ENCODE data around the gene ZNF441. TPM values are rescaled to one million over a fixed set of nuclear protein-coding genes. Genes with fewer than 3 reads are reported as not detected.
A peak's percentile ranks its signal among the peaks of the same experiment; 100 is the strongest.

ZNF441 gene
- total and polyA plus RNA-seq, 2 of the 13 experiments (the other 11 are each of a cell fraction or from before 2014, with no cell fraction given), result 2.8 to 10.0 TPM

DNA sequence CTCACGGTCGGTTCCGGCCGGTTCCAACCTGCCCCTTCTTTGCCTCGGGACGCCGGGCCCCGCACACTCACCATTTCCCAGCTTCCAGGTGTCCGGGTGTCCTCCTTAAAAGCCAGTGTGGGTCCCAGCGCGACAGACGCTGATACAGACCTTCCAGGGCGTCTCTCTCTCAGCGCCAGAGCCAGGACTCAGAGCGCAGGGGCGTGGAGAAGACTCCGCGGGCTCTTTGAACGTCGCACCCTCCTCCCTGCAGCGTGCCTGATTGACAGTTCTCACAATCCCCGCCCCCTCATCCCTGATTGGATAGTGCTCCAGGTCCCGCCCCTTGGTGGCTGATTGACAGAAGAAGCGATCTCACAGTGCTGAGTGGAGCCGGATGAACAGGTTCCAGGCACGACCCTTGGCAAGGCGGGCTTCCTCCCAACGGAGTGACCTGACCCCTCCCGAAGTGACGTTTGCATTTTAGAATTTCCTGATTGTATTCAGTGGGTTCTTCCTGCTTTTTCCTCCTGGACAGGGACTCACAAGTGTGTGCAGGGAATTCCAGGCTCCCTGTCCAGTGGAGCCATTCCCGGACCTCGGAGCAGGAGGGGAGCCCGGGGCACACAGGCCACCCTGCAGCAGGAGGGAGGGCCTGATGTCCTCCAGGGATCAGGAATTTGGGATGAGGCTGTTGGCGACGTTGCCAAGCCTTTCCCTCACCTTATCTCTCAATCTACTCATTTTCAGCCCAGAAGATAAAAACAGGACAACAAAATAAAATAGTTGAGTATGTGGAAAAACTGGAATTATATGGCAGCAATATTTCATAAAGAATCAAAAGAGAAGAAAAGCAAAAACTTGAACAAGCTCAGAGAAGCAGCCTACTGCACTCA, 27.8 kb upstream of the ZNF441 start, which contains the start of gene ZNF823 (continued):
- TF ChIP-seq SMAD3 (CRISPR knock-in tag; IDR thresholded peaks at IDR 0.05) (0 out of 2 replicates have a peak, but pooled peaks have one; percentile 35), KDM5B (CRISPR knock-in tag; IDR thresholded peaks at IDR 0.05; ENCODE audit: borderline replicate concordance) (peak; percentile 47; the same call in 1 of the 2 replicates), KAT8 (CRISPR knock-in tag; IDR thresholded peaks at IDR 0.05) (peak; percentile 91), ARNT2 (CRISPR knock-in tag; IDR thresholded peaks at IDR 0.05; ENCODE audit: low read depth) (peak; percentile 14; the same call in 1 of the 2 replicates), YY1 (IDR thresholded peaks at IDR 0.05; ENCODE audit: insufficient read depth, insufficient replicate concordance, low read depth, low read length) (peak; percentile 38), ZFY (CRISPR knock-in tag; IDR thresholded peaks at IDR 0.05) (peak; percentile 75), ESRRA (CRISPR knock-in tag; IDR thresholded peaks at IDR 0.05; ENCODE audit: low read depth) (no peak), LCORL (IDR thresholded peaks at IDR 0.05) (no peak), LCORL (CRISPR knock-in tag; IDR thresholded peaks at IDR 0.05) (peak; percentile 80; the same call in 1 of the 2 replicates), JUN (CRISPR knock-in tag; IDR thresholded peaks at IDR 0.05) (peak; percentile 47; the same call in 1 of the 2 replicates), NFYB (CRISPR knock-in tag; IDR thresholded peaks at IDR 0.05) (peak; percentile 99), GATAD2A (CRISPR knock-in tag; IDR thresholded peaks at IDR 0.05) (peak; percentile 31; the same call in 1 of the 2 replicates), CREM (IDR thresholded peaks at IDR 0.05) (peak; percentile 85), CREM (CRISPR knock-in tag; IDR thresholded peaks at IDR 0.05) (no peak), NR2F6 (IDR thresholded peaks at IDR 0.05) (peak; percentile 56; the same call in 1 of the 2 replicates), NR2F6 (CRISPR knock-in tag; IDR thresholded peaks at IDR 0.05) (peak; percentile 72), SOX5 (CRISPR knock-in tag; IDR thresholded peaks at IDR 0.05; ENCODE audit: borderline replicate concordance) (0 out of 2 replicates have a peak, but pooled peaks have one; percentile 31)
- TF ChIP-seq, protein P1, sequence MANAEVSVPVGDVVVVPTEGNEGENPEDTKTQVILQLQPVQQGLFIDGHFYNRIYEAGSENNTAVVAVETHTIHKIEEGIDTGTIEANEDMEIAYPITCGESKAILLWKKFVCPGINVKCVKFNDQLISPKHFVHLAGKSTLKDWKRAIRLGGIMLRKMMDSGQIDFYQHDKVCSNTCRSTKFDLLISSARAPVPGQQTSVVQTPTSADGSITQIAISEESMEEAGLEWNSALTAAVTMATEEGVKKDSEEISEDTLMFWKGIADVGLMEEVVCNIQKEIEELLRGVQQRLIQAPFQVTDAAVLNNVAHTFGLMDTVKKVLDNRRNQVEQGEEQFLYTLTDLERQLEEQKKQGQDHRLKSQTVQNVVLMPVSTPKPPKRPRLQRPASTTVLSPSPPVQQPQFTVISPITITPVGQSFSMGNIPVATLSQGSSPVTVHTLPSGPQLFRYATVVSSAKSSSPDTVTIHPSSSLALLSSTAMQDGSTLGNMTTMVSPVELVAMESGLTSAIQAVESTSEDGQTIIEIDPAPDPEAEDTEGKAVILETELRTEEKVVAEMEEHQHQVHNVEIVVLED (CRISPR knock-in tag; IDR thresholded peaks at IDR 0.05; ENCODE audit: borderline replicate concordance), result peak; percentile 67; the same call in 1 of the 2 replicates
- TF ChIP-seq, protein P2, sequence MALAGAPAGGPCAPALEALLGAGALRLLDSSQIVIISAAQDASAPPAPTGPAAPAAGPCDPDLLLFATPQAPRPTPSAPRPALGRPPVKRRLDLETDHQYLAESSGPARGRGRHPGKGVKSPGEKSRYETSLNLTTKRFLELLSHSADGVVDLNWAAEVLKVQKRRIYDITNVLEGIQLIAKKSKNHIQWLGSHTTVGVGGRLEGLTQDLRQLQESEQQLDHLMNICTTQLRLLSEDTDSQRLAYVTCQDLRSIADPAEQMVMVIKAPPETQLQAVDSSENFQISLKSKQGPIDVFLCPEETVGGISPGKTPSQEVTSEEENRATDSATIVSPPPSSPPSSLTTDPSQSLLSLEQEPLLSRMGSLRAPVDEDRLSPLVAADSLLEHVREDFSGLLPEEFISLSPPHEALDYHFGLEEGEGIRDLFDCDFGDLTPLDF (CRISPR knock-in tag; IDR thresholded peaks at IDR 0.05), result no peak; the same call in 1 of the 2 replicates
- TF ChIP-seq, protein P3, sequence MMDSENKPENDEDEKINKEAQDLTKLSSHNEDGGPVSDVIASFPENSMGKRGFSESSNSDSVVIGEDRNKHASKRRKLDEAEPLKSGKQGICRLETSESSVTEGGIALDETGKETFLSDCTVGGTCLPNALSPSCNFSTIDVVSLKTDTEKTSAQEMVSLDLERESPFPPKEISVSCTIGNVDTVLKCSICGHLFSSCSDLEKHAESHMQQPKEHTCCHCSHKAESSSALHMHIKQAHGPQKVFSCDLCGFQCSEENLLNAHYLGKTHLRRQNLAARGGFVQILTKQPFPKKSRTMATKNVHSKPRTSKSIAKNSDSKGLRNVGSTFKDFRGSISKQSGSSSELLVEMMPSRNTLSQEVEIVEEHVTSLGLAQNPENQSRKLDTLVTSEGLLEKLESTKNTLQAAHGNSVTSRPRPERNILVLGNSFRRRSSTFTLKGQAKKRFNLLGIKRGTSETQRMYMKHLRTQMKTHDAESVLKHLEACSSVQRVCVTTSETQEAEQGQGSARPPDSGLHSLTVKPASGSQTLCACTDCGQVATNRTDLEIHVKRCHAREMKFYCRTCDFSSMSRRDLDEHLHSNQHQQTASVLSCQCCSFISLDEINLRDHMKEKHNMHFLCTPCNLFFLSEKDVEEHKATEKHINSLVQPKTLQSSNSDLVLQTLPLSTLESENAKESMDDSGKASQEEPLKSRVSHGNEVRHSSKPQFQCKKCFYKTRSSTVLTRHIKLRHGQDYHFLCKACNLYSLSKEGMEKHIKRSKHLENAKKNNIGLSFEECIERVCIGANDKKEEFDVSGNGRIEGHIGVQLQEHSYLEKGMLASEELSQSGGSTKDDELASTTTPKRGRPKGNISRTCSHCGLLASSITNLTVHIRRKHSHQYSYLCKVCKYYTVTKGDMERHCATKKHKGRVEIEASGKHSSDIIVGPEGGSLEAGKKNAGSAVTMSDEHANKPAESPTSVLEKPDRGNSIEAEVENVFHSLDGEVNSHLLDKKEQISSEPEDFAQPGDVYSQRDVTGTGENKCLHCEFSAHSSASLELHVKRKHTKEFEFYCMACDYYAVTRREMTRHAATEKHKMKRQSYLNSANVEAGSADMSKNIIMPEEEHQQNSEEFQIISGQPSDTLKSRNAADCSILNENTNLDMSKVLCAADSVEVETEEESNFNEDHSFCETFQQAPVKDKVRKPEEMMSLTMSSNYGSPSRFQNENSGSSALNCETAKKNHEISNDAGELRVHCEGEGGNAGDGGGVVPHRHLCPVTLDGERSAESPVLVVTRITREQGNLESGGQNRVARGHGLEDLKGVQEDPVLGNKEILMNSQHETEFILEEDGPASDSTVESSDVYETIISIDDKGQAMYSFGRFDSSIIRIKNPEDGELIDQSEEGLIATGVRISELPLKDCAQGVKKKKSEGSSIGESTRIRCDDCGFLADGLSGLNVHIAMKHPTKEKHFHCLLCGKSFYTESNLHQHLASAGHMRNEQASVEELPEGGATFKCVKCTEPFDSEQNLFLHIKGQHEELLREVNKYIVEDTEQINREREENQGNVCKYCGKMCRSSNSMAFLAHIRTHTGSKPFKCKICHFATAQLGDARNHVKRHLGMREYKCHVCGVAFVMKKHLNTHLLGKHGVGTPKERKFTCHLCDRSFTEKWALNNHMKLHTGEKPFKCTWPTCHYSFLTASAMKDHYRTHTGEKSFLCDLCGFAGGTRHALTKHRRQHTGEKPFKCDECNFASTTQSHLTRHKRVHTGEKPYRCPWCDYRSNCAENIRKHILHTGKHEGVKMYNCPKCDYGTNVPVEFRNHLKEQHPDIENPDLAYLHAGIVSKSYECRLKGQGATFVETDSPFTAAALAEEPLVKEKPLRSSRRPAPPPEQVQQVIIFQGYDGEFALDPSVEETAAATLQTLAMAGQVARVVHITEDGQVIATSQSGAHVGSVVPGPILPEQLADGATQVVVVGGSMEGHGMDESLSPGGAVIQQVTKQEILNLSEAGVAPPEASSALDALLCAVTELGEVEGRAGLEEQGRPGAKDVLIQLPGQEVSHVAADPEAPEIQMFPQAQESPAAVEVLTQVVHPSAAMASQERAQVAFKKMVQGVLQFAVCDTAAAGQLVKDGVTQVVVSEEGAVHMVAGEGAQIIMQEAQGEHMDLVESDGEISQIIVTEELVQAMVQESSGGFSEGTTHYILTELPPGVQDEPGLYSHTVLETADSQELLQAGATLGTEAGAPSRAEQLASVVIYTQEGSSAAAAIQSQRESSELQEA (CRISPR knock-in tag; IDR thresholded peaks at IDR 0.05; ENCODE audit: not compliant biosample characterization), result peak; percentile 83

All from HepG2 (cell line).